GM12864 (cell line): ENCODE data around the gene GPR15LG.
A peak's percentile ranks its signal among the peaks of the same experiment; 100 is the strongest.

Experiments used
- DNase-seq: peaks from one replicate; pipeline ENCODE4 v3.0.0-alpha.2; 2011; ENCODE audit warnings: low read depth
- H3K4me3 ChIP-seq: 2 replicates; pipeline ENCODE4 v1.5.1; 2011; ENCODE audit warnings: mild to moderate bottlenecking, low read depth, low read length, control low read depth
- CTCF ChIP-seq: IDR thresholded peaks from 2 replicates; pipeline ENCODE4 v1.5.1; 2011; ENCODE audit warnings: low read depth, mild to moderate bottlenecking, moderate library complexity, low read length, control low read depth, inconsistent platforms; ENCODE audit errors: missing control alignments

Gene GPR15LG

GRCh38 chr10:84208023-84208422 lies 34.4 kb downstream of the GPR15LG start:
- no peak overlapping the region for H3K4me3 ChIP-seq
- no peak for DNase-seq
- no peak for TF ChIP-seq CTCF

GRCh38 chr10:84211566-84211965 lies 38.0 kb downstream of the GPR15LG start:
- no peak for DNase-seq
- H3K4me3 ChIP-seq = no peak overlapping the region
- no peak for TF ChIP-seq CTCF

- no peak for TF ChIP-seq CTCF
- H3K4me3 ChIP-seq = no peak overlapping the region
- DNase-seq = no peak
Measured at GRCh38 chr10:84212014-84212413, 38.4 kb downstream of the GPR15LG start.

GRCh38 chr10:84213076-84213475 lies 39.5 kb downstream of the GPR15LG start:
- no peak for TF ChIP-seq CTCF

GRCh38 chr10:84214046-84214572 lies 40.5 kb downstream of the GPR15LG start:
- no peak for TF ChIP-seq CTCF
- H3K4me3 ChIP-seq = no peak overlapping the region
- no peak for DNase-seq

More at GRCh38 chr10:84213076-84213475, 39.5 kb downstream of the GPR15LG start:
- H3K4me3 ChIP-seq = no peak overlapping the region
- no peak for DNase-seq

DNA sequence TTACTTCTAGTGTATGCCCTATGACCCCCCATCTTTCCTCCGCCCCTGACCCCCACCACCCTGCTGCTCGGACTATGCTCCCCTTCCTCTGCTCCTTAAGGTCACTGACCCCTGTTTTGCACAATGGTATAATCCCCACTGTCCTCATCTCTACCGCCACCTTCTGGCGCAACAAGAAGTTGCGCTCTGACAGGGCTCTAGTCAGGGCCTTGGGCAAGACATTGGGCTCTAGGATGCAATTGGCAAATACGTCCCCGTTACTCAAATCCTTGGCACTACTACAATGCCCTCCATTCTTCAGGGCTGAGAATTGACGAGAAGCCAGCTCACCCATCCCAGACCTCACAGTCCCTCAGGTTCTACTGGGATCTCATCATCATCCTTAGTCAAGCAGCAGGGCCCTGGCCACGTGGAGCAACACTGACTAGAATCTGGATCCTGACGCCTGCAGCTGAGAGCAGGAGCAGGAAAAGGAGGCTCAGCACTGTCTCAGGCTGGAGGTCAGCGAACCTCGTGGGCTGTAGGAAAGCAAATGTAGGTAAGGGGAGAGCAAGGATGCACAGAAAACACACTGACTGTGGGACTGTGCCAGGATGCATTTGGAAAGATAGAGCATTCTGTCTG lies 41.1 kb downstream of the GPR15LG start:
- TF ChIP-seq CTCF = peak; percentile 77
- H3K4me3 ChIP-seq = no peak overlapping the region
- DNase-seq = no peak

DNA sequence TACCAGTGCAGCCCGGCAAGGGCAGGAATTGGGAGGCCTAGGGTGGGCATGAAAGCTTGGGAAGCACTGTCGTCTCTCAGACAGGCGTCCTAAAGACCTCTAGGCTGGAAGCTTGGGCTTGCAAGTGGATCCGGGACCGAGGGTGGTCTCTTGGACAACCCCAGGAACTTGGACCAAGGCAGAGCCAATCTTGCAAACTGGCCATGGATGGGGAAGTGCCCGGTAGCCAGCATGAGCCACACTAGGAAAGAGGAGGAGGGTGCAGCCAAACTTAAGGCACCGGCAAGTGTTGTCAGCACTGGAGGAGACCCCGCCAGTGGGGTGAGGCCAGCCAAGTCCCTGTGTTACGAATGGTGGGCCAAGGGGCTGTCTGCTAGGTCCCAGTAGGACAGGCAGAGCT lies 43.2 kb downstream of the GPR15LG start:
- no peak overlapping the region for H3K4me3 ChIP-seq
- no peak for DNase-seq
- TF ChIP-seq CTCF = no peak
